HCT116 (cell line): Measurements from ENCODE around the gene EPHB3. TPM values are rescaled to one million over a fixed set of nuclear protein-coding genes. Genes with fewer than 3 reads are reported as not detected.

ENCODE experiments used
- ATAC-seq: fragments of 200-7000 bp; cut with Tn5 transposase; 2 replicates; pipeline ENCODE4 v1.9.1; 2020; ENCODE audit warnings: mild to moderate bottlenecking, moderate library complexity
- BruUV-seq: library from RNA; stranded (reverse); fragments of 400-500 nt; replicated peaks from 2 replicates; lab custom pipeline; 2021; lab: Mats Ljungman, UMichigan
- CTCF ChIA-PET: fragments of 300-600 bp; sonication (Branson Sonifier 250); formaldehyde crosslinking; loops from one replicate; lab custom pipeline; 2021; ENCODE audit warnings: antibody characterized with exemption; lab: Charles Lee
- POLR2A ChIA-PET: fragments of 300-600, 350-600 bp; sonication (Branson Sonifier 250); formaldehyde crosslinking; loops from one replicate; lab custom pipeline; 2021; ENCODE audit warnings: antibody characterized with exemption; lab: Charles Lee
- RAD21 ChIA-PET, 2 experiments: fragments of 300-600 bp; sonication (Branson Sonifier 250); formaldehyde crosslinking; loops; one replicate each; lab custom pipeline; 2023; ENCODE audit warnings: low total read pairs in 2 of 2; ENCODE audit not compliant: uncharacterized antibody in 2 of 2, unreplicated experiment in 2 of 2, low non-redundant PET in 1 of 2; lab: Charles Lee
- DNase-seq: peaks from one replicate; pipeline ENCODE4 v3.0.0-alpha.2; 2010; ENCODE audit warnings: low read depth, low spot score
- H2AFZ ChIP-seq: fragments of 200-600 bp; shearing (Covaris generic), sonication (generic); 2 replicates; pipeline ENCODE4 v1.6.1; 2017; ENCODE audit warnings: low read depth, mixed run types, mixed read lengths, antibody characterized with exemption, low read length; ENCODE audit not compliant: poor library complexity, severe bottlenecking
- H3K27ac ChIP-seq: 2 replicates; pipeline ENCODE4 v1.5.1; 2012; ENCODE audit warnings: low read depth, low read length
- H3K27me3 ChIP-seq: fragments of 200-600 bp; sonication (generic); 2 replicates; pipeline ENCODE4 v1.6.1; 2016; ENCODE audit warnings: mixed run types, low read length, mixed read lengths; ENCODE audit not compliant: insufficient read depth
- H3K36me3 ChIP-seq, 2 experiments: fragments of 200-500 bp in 1 of 2; fragments of 200-600 bp in 1 of 2; sonication (Bioruptor generic) in 1 of 2; sonication (generic) in 1 of 2; 2 replicates each; pipeline versions ENCODE4 v1.5.1 to v1.6.1; 2014 to 2016; ENCODE audit warnings: low read length in 2 of 2, inconsistent platforms in 1 of 2, mixed read lengths in 1 of 2, mixed run types in 1 of 2; ENCODE audit not compliant: insufficient read depth in 2 of 2, control insufficient read depth in 1 of 2
- H3K4me1 ChIP-seq, 2 experiments: fragments of 200-600 bp in 1 of 2; sonication (generic) in 1 of 2; 2 replicates each; pipeline versions ENCODE4 v1.5.1 to v1.6.1; 2012 to 2017; ENCODE audit warnings: low read length in 2 of 2, inconsistent platforms in 1 of 2, mild to moderate bottlenecking in 1 of 2, mixed read lengths in 1 of 2, mixed run types in 1 of 2, moderate library complexity in 1 of 2; ENCODE audit not compliant: insufficient read depth in 2 of 2, control insufficient read depth in 1 of 2
- H3K4me2 ChIP-seq: fragments of 200-600 bp; sonication (generic); 2 replicates; pipeline ENCODE4 v1.6.1; 2017; ENCODE audit warnings: mixed run types, low read length, mixed read lengths
- H3K4me3 ChIP-seq, 2 experiments: fragments of 200-600 bp in 1 of 2; sonication (generic) in 1 of 2; replicated peaks in 1 of 2; 2 replicates each; pipeline ENCODE4 v1.5.1; 2011 to 2016; ENCODE audit warnings: low read length in 2 of 2, control low read depth in 1 of 2, low read depth in 1 of 2, mild to moderate bottlenecking in 1 of 2, mixed read lengths in 1 of 2, mixed run types in 1 of 2
- H3K79me2 ChIP-seq: fragments of 200-600 bp; sonication (generic); 2 replicates; pipeline ENCODE4 v1.6.1; 2017; ENCODE audit warnings: mild to moderate bottlenecking, mixed run types, low read length, moderate library complexity, mixed read lengths; ENCODE audit not compliant: insufficient read depth
- H3K9ac ChIP-seq: fragments of 200-600 bp; sonication (generic); 2 replicates; pipeline ENCODE4 v1.6.1; 2016; ENCODE audit warnings: low read length, mixed read lengths
- H3K9me2 ChIP-seq: fragments of 200-600 bp; sonication (generic), shearing (Covaris generic); 2 replicates; pipeline ENCODE4 v1.6.1; 2017; ENCODE audit warnings: mixed run types, mild to moderate bottlenecking, moderate library complexity; ENCODE audit not compliant: insufficient read depth
- H3K9me3 ChIP-seq, 2 experiments: fragments of 200-500 bp in 1 of 2; fragments of 200-600 bp in 1 of 2; sonication (Bioruptor generic) in 1 of 2; sonication (generic) in 1 of 2; 2 replicates each; pipeline ENCODE4 v1.6.1; 2014 to 2017; ENCODE audit warnings: low read length in 2 of 2, mixed read lengths in 2 of 2, inconsistent platforms in 1 of 2, low read depth in 1 of 2, mild to moderate bottlenecking in 1 of 2, mixed run types in 1 of 2, moderate library complexity in 1 of 2; ENCODE audit not compliant: control insufficient read depth in 1 of 2, insufficient read depth in 1 of 2
- H4K20me1 ChIP-seq: fragments of 200-600 bp; sonication (generic), shearing (Covaris generic); 2 replicates; pipeline ENCODE4 v1.6.1; 2017; ENCODE audit warnings: mixed run types, mild to moderate bottlenecking, moderate library complexity; ENCODE audit not compliant: insufficient read depth
- CTCF ChIP-seq, 3 experiments: fragments of 200-600 bp in 1 of 3; sonication (generic) in 1 of 3; IDR thresholded peaks in 2 of 3; conservative IDR thresholded peaks in 1 of 3; 2 replicates each; pipeline ENCODE4 v1.5.1; 2012 to 2017; ENCODE audit warnings: low read depth in 2 of 3, low read length in 2 of 3, antibody characterized with exemption in 1 of 3, borderline replicate concordance in 1 of 3, control low read depth in 1 of 3, mild to moderate bottlenecking in 1 of 3, mixed read lengths in 1 of 3, mixed run types in 1 of 3, moderate library complexity in 1 of 3; ENCODE audit not compliant: insufficient read depth in 1 of 3
- EGR1 ChIP-seq: IDR thresholded peaks from 2 replicates; pipeline ENCODE4 v1.6.1; 2012; ENCODE audit warnings: low read depth
- ELF1 ChIP-seq: IDR thresholded peaks from 2 replicates; pipeline ENCODE4 v1.6.1; 2012; ENCODE audit warnings: low read depth, borderline replicate concordance
- EZH2 ChIP-seq: fragments of 200-600 bp; sonication (generic); IDR thresholded peaks from 2 replicates; pipeline ENCODE4 v1.6.1; 2017; ENCODE audit warnings: antibody characterized with exemption, mixed run types
- EZH2phosphoT487 ChIP-seq: fragments of 200-600 bp; IDR thresholded peaks from 2 replicates; pipeline ENCODE4 v1.6.1; 2018; ENCODE audit warnings: antibody characterized with exemption, borderline replicate concordance
- JUND ChIP-seq: IDR thresholded peaks from 2 replicates; pipeline ENCODE4 v1.6.1; 2012
- REST ChIP-seq: IDR thresholded peaks from 2 replicates; pipeline ENCODE4 v1.6.1; 2012; ENCODE audit warnings: low read depth
- SP1 ChIP-seq: IDR thresholded peaks from 2 replicates; pipeline ENCODE4 v1.6.1; 2012; ENCODE audit warnings: low read depth
- SRF ChIP-seq: IDR thresholded peaks from 2 replicates; pipeline ENCODE4 v1.6.1; 2012; ENCODE audit warnings: low read depth
- TCF7L2 ChIP-seq: IDR thresholded peaks from 2 replicates; pipeline ENCODE4 v1.7.0; 2011; ENCODE audit warnings: borderline replicate concordance, inconsistent platforms; ENCODE audit not compliant: insufficient read depth, insufficient read length; ENCODE audit errors: extremely low read depth
- ZFX ChIP-seq: fragments of 450-650 bp; IDR thresholded peaks from 2 replicates; pipeline ENCODE4 v1.6.1; 2017
- intact Hi-C: fragments of 100-400 bp; cut with micrococcal nuclease; formaldehyde crosslinking; loops from 2 replicates; pipeline ENCODE4 v1.10.0; 2022
- total RNA-seq: library from RNA; stranded (reverse); gene quantifications from one replicate; pipeline ENCODE4 v1.2.1, GENCODE V29; 2021; ENCODE audit not compliant: unreplicated experiment
- TF ChIP-seq, protein P1 (sequence below): IDR thresholded peaks from 2 replicates; pipeline ENCODE4 v1.6.1; 2011; ENCODE audit warnings: mild to moderate bottlenecking, low read length, moderate library complexity; ENCODE audit not compliant: insufficient replicate concordance; ENCODE audit errors: extremely low read depth

EPHB3 gene
- total RNA-seq, 1 experiment from 2014 or later = 6.5 TPM

GRCh38 chr3:184549796-184550577 lies 11.6 kb upstream of the EPHB3 start:
- H3K27me3 ChIP-seq = no peaks in the 10 kb centered on the region

More at GRCh38 chr3:184549796-184550577, 11.6 kb upstream of the EPHB3 start:
- Histone ChIP-seq H3K4me2 (no peak overlapping the region), H3K4me3 (no peak overlapping the region), H3K9me3 (no peaks in the 10 kb centered on the region), H3K79me2 (no peaks in the 10 kb centered on the region), H3K36me3 (no peaks in the 10 kb centered on the region), H3K9me2 (no peaks in the 10 kb centered on the region), H3K27ac (no peak overlapping the region), H2AFZ (no peak overlapping the region), H3K9ac (no peak overlapping the region), H3K4me1 (no peaks in the 10 kb centered on the region), H4K20me1 (no peaks in the 10 kb centered on the region)
- CTCF ChIA-PET = interaction anchor here (1.8 kb wide), 1 partner anchor 178 kb away, joined by 8 read pairs; no protein-coding TSS in a partner anchor
- TF ChIP-seq TCF7L2 = no peak
- TF ChIP-seq CTCF (IDR thresholded peaks at IDR 0.05 in 2 of 3, conservative IDR thresholded peaks at IDR 0.05 in 1 of 3; ENCODE audit: borderline replicate concordance in 1 of 3, insufficient read depth in 1 of 3, low read depth in 2 of 3, low read length in 2 of 3) = no peak
- TF ChIP-seq EZH2 = no peak
- TF ChIP-seq, protein P1, sequence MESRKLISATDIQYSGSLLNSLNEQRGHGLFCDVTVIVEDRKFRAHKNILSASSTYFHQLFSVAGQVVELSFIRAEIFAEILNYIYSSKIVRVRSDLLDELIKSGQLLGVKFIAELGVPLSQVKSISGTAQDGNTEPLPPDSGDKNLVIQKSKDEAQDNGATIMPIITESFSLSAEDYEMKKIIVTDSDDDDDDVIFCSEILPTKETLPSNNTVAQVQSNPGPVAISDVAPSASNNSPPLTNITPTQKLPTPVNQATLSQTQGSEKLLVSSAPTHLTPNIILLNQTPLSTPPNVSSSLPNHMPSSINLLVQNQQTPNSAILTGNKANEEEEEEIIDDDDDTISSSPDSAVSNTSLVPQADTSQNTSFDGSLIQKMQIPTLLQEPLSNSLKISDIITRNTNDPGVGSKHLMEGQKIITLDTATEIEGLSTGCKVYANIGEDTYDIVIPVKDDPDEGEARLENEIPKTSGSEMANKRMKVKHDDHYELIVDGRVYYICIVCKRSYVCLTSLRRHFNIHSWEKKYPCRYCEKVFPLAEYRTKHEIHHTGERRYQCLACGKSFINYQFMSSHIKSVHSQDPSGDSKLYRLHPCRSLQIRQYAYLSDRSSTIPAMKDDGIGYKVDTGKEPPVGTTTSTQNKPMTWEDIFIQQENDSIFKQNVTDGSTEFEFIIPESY = no peak
- TF ChIP-seq REST = no peak
- no peak for TF ChIP-seq JUND
- no peak for TF ChIP-seq ZFX
- TF ChIP-seq EGR1 = no peak
- no peak for TF ChIP-seq ELF1
- TF ChIP-seq EZH2phosphoT487 = no peak
- TF ChIP-seq SP1 = no peak
- TF ChIP-seq SRF = no peak
- POLR2A ChIA-PET = no interaction called here
- DNase-seq (no peak), ATAC-seq (no peak)
- intact Hi-C loops = no loop called here
- BruUV-seq = no TSS peak
- RAD21 ChIA-PET = no interaction called here
